HG03520 (cell line): ENCODE results near the gene GLYATL1B.
A peak's percentile ranks its signal among the peaks of the same experiment; 100 is the strongest.
"Not testable (repeated sequence)": the region's sequence is repeated elsewhere in the genome, so short reads cannot be mapped to it uniquely, and the experiment has no call there.

Experiments
- ATAC-seq: cut with Tn5 transposase; IDR thresholded peaks from one replicate; pipeline ENCODE4 v1.9.1; 2021; ENCODE audit warnings: mild to moderate bottlenecking, moderate library complexity; ENCODE audit not compliant: unreplicated experiment

GLYATL1B gene

DNA sequence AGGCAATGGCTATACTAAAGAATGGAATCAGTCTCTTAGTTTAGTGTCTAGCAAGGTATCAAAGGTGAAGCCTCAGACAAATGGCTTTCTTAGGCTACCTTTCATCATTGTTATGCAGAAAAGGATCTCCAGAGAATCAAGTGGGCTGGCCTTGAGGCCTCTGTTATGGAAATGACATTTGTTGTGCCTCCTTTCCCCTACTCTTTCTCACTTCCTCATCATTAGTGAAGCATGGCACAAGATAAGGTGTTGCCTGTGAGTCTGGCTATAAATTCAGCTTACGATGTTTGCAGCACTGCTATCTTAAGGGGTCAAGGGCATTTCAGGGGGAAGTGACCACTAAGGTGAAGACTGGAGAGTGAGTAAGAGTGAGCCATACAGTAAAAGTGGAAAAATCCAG, 9.1 kb downstream of the GLYATL1B start:
- peak; percentile 77 for ATAC-seq

DNA sequence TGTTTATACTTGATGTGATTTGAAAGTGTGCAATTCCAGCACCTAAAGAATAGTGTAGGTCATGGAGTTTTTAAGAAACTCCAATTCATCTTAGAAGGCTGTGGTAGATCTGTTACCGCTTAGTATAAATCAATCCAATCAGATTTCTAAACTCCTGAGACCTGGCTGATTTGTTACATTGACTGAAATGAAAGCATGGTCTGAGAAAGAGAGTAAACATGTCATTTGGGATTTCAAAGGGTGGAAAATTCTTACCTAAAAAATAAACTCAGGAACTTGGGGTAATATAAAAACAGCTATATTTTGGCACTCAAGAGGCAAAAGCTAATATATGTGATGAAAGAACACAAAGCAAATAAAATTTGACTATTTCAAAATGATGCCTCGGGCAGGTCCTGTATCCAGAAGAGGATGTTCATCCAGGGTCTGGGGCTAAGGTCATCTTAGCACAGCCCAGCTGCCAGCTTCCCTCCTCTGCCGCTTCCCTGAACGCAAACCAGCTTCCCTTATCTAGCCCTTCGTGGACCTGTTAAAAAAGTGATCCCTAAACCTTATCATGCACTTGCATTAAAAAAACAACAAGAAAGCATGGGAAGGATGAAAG, 10.0 kb downstream of the GLYATL1B start:
- not testable (repeated sequence) for ATAC-seq

DNA sequence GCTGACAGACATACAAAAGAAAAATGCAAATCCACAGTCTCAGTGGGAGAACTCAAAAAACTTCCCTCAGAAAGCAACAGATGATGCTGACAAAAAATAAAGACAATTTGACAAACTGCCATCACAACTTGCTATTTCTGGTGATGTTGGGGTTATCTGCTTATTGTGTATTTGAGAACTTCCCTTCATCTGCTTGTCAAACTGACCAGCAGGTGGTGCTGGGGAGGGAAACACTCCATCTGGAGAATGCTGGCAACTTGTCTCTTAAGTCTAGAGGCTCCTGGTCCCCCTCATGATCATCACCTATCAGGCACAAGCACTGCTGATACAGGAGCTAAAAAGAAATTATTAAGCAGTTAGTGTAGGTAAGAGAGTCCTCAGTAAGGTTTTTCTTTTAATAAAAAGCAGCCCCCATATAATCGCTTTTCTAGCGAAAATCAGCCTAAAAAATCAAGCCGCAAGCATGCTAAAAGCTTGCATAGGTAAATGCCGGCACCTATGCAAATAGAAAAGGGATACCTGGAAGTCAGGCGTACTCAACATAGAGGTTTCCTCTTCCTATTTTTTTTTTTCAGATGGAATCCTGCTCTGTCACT, 11.1 kb downstream of the GLYATL1B start:
- peak; percentile 46 for ATAC-seq

DNA sequence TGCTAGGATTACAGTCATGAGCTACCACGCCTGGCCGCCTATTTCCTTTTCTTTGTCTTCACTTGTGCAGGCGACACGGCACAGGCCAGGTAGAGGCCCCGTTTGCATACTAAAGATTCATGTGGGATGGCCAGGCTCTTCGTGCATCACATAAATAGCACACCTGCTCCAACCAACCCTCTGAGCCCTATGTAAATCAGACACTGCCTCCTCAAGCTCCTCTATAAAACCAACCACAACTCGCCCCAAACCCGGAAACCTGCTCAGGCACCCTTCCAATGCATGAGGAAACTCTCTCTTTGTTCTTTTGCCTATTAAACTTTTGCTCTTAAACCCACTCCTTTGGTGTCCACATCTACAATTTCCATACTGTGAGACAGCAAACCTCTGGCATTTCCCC, 11.8 kb downstream of the GLYATL1B start:
- not testable (repeated sequence) for ATAC-seq

DNA sequence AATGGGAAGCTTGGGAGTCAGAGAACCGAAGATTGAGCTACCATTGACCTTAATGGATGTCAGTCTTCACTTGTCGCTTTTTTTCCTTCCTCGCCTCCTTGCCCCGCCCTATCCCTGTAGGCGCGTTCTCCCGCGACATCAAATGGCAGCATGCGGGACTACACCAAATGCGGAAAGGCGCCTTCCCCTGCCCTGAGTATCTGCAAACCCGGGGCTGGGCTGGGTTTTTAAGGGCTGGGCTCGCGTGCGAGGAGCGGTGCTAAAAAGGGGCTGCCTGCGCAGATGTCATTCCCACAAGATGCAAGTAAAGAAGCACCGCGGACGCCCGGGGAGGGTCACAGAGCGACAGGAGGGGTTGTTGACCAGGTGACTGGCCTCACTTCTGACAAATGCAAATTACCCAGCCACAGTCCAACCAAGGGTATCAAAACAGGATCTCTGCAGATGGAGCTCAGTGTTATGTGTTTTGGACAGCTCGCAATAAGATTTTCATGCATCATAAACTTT, 16.2 kb downstream of the GLYATL1B start:
- peak; percentile 63 for ATAC-seq

DNA sequence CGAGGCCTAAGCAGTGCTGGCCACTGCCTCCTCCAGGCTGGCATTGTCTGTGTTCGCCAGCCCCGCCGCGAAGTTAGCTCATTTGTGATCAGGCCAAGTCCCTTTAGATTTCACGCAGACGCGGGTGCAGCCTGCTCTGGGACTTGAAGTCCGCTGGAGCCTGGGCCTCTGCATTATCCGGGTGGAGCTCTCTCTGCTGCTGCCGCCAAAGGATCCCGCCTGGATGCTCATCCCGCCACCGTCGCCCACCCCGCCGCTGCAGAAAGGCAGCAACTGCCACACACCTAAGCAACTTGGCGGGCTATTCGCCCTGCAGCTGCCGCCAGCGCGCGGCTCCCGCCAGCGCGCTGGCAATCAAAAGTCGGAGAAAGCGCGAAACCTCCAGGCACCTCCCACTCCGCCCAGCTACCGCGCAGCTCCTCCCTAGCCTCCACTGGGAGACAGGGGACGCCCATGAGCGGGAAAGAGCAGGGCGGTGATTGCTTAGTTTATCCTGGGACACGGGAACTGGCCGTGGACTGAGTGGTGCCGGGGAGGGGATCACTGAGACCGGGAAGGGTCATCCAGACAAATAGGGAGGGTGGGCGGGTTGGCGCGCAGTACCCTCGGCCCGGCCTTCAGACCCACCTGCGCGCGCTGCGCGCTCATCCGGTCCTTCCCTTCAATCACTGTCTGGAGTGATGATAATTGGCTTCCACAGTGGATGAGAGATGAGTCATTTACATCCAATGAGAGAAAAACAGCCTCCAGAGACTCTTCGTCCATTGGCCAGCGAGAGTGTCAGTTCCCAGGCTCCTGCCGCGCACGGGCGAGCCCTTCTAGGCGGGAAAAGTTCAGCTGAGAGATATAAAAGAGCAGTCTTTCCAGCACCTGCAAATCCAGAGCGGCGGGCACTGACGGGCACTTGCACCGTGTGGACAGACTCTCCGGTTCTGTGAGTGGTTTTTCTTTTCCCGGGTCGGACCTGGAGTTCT, 20.5 kb downstream of the GLYATL1B start, which contains the start of gene FAM111B:
FAM111B (plus strand) TSS at position 875 of the 974 bp plus-strand sequence. CDS start 2,389 bp downstream, outside the sequence.
- peak; percentile 77 for ATAC-seq

DNA sequence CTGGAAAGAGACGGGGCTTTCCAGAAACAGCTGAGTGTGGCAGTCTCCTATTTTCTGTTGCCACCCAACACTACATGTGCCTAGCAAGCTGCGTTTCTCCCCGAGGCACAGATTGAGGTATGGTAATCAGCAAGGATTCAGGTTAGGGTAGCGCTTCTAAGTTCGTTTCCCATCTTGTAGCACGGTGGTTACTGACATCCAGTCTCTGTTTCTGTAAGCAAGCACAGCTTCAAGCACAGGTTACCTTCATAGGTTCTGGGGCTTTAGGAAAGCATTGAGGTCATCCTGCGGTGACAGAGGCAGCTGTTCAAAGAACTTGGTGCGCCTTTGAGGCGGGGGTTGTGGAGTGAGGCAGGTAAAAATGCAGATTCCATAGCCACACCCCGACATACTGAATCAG, 21.6 kb downstream of the GLYATL1B start:
- ATAC-seq: peak; percentile 32

DNA sequence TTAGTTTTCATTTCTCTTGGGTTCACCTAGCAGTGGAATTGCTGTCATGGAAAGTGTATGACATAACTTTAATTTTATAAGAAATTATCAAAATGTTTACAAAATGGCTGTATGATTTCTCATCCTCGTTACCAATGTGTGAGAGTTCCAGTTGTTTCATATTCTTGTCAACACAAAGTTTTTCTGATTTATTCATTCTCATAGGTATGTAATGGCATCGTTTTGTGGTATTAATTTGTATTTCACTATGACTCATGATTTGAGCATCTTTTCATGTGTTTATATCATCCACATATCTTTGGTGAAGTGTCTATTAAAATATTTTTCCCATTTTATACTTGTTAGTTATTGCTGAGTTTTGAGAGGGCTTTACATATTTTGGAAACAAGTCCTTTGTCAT, 26.4 kb downstream of the GLYATL1B start:
- ATAC-seq: no peak

DNA sequence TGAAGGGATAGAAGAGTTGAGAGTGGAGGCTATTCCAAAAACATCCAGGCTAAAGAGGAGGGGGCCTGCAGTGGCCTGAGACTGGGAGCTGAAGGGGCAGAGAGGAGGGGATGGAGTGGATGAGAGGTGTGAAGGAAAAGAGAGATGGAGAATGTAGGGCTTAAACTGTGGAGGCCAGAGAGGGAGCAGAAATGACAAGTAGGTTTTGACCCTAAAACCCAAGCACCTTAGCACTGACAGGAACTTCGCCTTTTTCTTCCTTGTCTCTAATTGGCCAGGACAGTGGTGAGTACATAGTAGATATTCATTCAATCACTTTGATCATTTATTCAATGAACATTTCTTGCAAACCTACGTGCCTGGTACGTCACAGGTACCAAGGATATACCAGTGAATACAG, 28.2 kb downstream of the GLYATL1B start:
- ATAC-seq: no peak

DNA sequence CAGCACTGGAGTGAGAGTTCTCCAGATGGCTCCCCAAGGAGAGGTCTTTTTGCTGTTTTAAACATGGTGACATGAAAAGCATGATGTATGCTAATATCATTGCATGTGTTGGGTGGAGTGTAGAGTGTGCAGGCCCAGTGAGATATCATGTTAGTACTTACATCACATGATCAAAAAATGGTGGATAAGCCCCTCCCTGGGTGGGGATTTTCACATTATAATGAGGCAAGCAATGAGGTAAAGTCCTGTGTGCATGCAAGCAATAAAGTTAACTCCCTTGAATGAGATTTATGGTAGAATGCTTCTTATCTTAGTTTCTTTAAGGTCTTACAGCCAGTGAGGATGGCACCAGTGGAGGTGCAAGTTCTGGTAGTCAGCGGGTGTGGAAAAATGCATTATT, 29.4 kb downstream of the GLYATL1B start:
- ATAC-seq: no peak

DNA sequence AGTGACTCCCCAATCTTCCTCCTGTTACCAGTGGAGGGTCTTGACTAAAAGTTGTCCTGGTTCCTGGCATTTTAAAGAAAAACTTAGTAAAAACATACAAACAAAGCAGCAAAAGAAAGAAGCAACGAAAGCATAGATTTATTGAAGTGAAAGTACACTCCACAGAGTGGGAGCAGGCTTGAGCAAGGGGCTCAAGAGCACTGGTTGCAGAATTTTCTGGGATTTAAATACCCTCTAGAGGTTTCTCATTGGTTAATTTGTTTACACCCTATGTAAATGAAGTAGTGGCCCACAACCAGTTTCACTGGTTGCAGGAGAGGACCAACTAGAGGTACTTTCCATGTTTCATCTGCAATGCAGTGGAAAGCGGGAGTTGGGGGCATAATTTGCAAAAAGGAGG, 31.7 kb downstream of the GLYATL1B start:
- ATAC-seq: no peak

DNA sequence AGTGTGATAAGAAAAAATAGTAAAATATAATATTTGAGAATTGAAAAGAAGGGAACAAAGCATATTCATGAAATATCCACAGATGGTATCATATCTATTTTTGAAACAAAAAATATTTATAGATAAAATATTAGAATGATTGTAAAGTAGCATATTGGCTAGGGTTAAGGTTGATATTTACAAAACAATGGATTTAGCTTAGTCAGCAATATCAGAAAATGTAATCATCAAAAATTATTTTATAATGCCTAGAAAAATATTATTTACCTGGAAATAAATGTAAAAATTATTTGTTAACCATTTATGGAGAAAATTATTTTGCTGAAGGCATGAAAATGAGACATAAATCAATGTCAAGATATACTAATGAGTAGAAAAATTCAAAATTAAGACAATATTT, 33.7 kb downstream of the GLYATL1B start:
- ATAC-seq: no peak

DNA sequence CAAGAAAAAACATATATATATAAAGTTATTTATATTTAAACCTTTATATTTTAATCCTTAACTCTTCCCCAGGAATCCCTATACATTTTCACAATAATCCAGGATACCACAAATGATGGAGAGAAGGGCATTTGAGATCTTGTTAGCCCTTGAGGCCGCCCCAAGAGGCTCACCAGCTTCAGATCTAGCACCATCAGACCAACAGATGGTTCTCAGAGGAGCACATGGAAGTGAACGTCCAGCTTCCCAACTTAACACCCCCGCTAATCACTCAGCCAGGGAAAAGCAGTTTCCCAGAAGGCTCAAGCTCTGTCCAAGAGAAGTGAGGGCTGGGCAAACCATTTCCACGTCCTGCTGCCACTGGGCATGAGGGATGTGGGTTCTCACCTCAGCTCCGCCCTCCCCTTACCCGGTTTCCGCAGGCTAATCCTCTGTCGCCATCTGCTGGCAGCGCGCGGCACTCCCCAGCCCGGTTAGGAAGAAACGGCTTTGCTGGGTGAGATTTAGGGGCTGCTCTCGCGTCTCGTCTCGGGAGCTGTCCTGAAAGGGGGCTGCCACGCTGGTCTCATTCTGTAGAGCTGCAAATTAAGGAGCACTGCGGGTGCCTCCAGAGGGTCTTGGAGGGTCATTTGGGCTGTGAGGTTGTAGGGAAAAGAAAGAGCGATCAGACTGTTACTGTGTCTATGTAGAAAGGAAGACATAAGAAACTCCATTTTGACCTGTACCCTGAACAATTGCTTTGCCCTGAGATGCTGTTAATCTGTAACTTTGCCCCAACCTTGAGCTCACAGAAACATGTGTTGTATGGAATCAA, 49.7 kb downstream of the GLYATL1B start:
- ATAC-seq: peak; percentile 97

DNA sequence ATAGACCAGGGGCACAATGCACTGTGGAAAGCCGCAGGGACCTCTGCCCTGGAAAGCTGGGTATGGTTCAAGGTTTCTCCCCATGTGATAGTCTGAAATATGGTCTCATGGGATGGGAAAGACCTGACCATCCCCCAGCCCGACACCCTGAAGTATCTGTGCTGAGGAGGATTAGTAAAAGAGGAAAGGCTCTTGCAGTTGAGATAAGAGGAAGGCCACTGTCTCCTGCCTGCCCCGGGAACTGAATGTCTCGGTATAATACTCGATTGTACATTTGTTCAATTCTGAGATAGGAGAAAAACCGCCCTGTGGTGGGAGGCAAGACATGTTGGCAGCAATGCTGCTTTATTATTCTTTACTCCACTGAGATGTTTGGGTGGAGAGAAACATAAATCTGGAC, 50.4 kb downstream of the GLYATL1B start:
- not testable (repeated sequence) for ATAC-seq

DNA sequence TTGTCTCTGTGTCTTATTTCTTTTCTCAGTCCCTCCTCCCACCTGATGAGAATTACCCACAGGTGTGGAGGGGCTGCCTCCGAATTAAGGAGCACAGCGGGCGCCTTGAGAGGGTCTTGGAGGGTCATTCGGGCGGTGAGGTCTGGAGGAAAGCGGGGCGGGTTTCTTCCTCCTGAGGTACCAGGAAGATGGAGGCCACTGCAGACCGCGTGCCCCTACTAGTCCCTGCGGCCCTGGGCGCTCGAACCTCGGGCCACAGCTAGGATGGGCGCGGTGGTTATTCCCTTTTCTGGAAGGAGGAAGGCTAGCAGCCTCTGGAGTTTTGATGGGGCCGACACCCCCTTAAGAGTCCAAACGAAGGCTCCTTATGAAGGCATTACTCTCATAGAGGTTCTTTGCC, 51.1 kb downstream of the GLYATL1B start:
- no peak for ATAC-seq

DNA sequence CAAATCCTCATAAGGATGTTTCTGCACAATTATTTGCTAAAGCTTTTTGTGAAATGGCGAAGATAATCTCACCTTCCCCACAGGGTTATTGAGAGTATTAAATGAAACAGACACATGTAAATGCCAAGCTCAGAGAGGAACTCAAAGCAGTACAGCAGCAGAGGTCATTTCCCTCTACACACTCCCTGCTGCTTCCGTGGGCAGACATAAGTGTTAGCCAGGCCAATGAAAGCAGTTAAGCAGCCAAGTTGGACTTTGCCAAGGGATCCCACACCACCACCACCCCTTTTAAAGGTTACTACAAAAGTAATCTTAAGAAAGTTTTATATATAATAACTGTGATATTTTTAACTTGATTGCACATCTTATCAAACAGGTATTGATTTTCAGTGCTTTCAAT, 52.5 kb downstream of the GLYATL1B start:
- ATAC-seq: no peak

DNA sequence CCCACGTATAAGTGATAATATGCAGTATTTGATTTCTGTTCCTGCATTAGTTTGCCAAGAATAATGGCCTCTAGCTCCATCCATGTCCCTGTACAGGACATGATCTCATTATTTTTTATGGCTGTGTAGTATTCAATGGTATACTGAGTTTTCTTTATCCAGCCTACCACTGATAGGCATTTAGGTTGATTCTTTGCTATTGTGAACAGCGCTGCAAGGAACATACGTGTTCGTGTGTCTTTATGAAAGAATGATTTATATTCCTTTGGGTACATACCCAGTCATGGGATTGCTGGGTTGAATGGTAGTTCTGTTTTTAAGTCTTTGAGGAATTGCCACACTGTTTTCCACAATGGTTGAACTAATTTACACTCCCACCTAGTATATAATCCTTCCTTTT, 55.1 kb downstream of the GLYATL1B start:
- ATAC-seq: no peak

DNA sequence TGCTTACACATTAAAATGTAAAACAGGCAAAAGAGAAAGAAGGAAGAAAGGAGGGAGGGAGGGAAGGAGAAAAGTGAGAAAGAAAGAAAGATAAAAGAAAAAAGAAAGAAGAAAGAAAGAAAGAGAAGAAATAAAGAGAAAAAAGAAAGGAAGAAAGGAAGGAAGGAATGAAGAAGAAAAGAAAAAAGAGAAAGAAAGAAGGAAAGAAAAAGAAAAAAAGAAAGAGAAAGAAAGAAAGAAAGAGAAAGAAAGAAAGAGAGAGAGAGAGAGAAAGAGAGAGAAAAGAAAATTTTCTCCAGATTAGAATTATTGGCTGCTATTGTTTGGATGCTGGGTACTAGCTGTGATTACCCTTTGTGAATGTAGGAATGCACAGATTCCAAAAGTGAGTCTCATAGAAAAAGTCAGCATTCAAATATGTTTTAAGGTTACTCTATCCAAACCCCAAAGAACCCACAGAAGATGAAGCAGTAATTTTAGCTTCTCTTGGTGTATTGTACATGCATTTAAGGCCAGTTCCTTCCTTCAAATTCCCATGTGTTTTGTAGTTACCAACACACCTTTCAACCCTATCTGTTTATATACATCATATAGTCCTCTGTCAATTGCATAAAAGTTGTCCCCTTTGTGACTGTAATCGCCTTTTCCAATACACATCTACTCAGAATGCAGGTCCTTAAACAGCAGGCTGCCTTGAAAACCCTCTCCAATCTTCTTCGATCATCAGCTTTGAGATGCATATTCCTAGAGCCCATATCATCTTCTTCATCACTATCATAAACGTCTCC, 55.8 kb downstream of the GLYATL1B start:
- peak; percentile 5 for ATAC-seq

DNA sequence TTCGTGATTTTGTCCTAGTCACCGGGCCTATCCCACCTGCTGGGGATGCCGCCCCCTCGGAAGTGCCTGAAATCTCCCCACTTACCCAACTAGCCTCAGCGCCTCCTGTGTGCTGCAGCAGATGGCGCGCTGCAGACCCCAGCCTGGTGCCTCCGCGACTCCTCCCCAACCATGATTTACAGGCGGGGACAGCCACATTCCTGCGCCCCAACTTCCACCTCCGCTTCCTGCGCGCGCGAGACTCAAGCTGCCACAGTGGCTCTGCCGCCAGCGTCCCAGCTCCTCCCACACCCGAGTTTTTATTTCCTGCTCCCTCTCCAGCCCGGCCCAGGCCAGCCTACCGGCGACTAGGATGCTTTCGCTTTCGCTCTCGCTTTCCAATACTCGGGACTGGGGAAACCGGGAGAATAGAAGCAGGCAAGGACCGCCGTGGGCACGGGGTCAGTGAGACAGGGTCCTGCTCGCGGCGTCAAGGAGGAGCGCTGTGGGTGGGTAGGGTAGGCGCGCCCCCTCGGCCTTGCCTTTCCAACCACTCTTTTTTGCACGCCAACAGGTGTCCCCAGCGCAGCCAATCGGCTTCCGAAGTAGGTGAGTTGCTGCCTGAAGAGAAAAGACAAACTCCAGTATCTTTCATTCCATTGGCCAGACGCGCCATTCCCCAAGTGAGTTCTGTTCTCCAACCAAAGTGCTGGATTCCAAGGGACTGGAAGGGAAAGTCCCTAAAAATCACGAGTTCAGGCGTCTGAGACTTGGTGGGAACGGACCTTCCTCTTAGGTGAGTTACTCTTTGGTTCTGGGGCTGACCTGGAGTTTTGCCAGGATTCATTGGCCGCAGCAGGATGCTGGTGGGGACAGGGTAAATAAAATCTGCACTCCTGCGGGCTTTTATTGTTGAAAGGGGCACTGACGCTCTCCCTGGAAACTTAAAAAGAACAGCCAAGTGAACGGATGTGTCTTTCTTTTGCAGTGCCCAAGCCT, 56.7 kb downstream of the GLYATL1B start, which contains the start of gene FAM111A:
FAM111A (plus strand) TSS at position 327 of the 978 bp plus-strand sequence. CDS start 6,017 bp downstream, outside the sequence.
- peak; percentile 49 for ATAC-seq
